Glutamatergic neuron (in vitro differentiated cells): ENCODE results near the gene MARS1. TPM values are rescaled to one million over a fixed set of nuclear protein-coding genes. Genes with fewer than 3 reads are reported as not detected.

Experiments
- DNase-seq: peaks from one replicate; pipeline ENCODE4 v3.0.0; 2022
- H3K27ac Mint-ChIP-seq: one replicate; pipeline ENCODE4 v1.8.0; 2020; ENCODE audit warnings: mild to moderate bottlenecking, mixed read lengths, inconsistent platforms; ENCODE audit not compliant: unreplicated experiment
- H3K27me3 Mint-ChIP-seq: one replicate; pipeline ENCODE4 v1.8.0; 2020; ENCODE audit warnings: mild to moderate bottlenecking, moderate library complexity, mixed read lengths, inconsistent platforms; ENCODE audit not compliant: unreplicated experiment
- H3K36me3 Mint-ChIP-seq: one replicate; pipeline ENCODE4 v1.8.0; 2020; ENCODE audit warnings: mild to moderate bottlenecking, mixed read lengths, inconsistent platforms; ENCODE audit not compliant: unreplicated experiment
- H3K4me1 Mint-ChIP-seq: one replicate; pipeline ENCODE4 v1.8.0; 2020; ENCODE audit warnings: mild to moderate bottlenecking, low read depth, mixed read lengths, inconsistent platforms; ENCODE audit not compliant: unreplicated experiment
- H3K4me3 Mint-ChIP-seq: one replicate; pipeline ENCODE4 v1.8.0; 2020; ENCODE audit warnings: mild to moderate bottlenecking, mixed read lengths, inconsistent platforms; ENCODE audit not compliant: unreplicated experiment
- H3K9me3 Mint-ChIP-seq: one replicate; pipeline ENCODE4 v1.8.0; 2020; ENCODE audit warnings: mild to moderate bottlenecking, moderate library complexity, mixed read lengths, inconsistent platforms; ENCODE audit not compliant: unreplicated experiment
- CTCF ChIP-seq: fragments of 200-600 bp; sonication (generic); IDR thresholded peaks from one replicate; pipeline ENCODE4 v1.5.0; 2021; ENCODE audit not compliant: partially characterized antibody, unreplicated experiment
- total RNA-seq: library from RNA; stranded (reverse); fragmentation: NEBNext Ultra II Directional; extraction: Animal tissue kit (Norgen Biotek cat#: 25700); gene quantifications from one replicate; pipeline ENCODE4 v1.2.1, GENCODE V29; 2021; ENCODE audit not compliant: unreplicated experiment

Gene MARS1
- total RNA-seq, 1 donor from 2014 or later: 870 TPM

- Mint-ChIP-seq H3K27me3 (peaks cover 30% of the 10 kb centered on the region), H3K27ac (peak overlapping the region; percentile 86), H3K9me3 (peaks cover 26% of the 10 kb centered on the region), H3K4me1 (peaks cover 43% of the 10 kb centered on the region), H3K4me3 (peak overlapping the region; percentile 73), H3K36me3 (peaks cover 4% of the 10 kb centered on the region)
- no peak for TF ChIP-seq CTCF
- DNase-seq: no peak
Measured at GRCh38 chr12:57549203-57549908, 61.5 kb downstream of the MARS1 start.

- H3K27ac Mint-ChIP-seq: peak within 1 kb of the TSS; percentile 90
- peaks cover 44% of the 10 kb centered on the region for H3K4me1 Mint-ChIP-seq
Measured at GRCh38 chr12:57549909-57550640, 62.2 kb downstream of the MARS1 start, which contains the start of gene KIF5A. Gene KIF5A (plus strand): TSS chr12:57550044. CDS start chr12:57550272, 228 bp downstream.

GRCh38 chr12:57550641-57551549, 63.0 kb downstream of the MARS1 start:
- Mint-ChIP-seq H3K27ac (peak overlapping the region; percentile 90), H3K4me3 (peak overlapping the region; percentile 97), H3K9me3 (peaks cover 21% of the 10 kb centered on the region), H3K36me3 (peaks cover 1% of the 10 kb centered on the region), H3K4me1 (peaks cover 38% of the 10 kb centered on the region), H3K27me3 (peaks cover 29% of the 10 kb centered on the region)
- DNase-seq: no peak
- no peak for TF ChIP-seq CTCF

More at GRCh38 chr12:57549909-57550640, 62.2 kb downstream of the MARS1 start, which contains the start of gene KIF5A:
- DNase-seq: peak; percentile 90
- H3K4me3 Mint-ChIP-seq: peak within 1 kb of the TSS; percentile 97
- H3K9me3 Mint-ChIP-seq: peaks cover 23% of the 10 kb centered on the region
- peaks cover 4% of the 10 kb centered on the region for H3K36me3 Mint-ChIP-seq
- peaks cover 29% of the 10 kb centered on the region for H3K27me3 Mint-ChIP-seq
- TF ChIP-seq CTCF: no peak

GRCh38 chr12:57551637-57552305, 63.9 kb downstream of the MARS1 start:
- Mint-ChIP-seq H3K36me3 (no peaks in the 10 kb centered on the region), H3K4me1 (peaks cover 40% of the 10 kb centered on the region), H3K4me3 (peak overlapping the region; percentile 97), H3K9me3 (peaks cover 16% of the 10 kb centered on the region), H3K27me3 (peaks cover 24% of the 10 kb centered on the region), H3K27ac (peak overlapping the region; percentile 90)
- TF ChIP-seq CTCF: no peak
- DNase-seq: no peak
